Loucy (cell line): ENCODE measurements around the gene SEMA6A.

ENCODE experiments used
- EZH2phosphoT487 ChIP-seq: fragments of 200-600 bp; IDR thresholded peaks from 2 replicates; pipeline ENCODE4 v1.6.1; 2018; ENCODE audit warnings: antibody characterized with exemption, mild to moderate bottlenecking, moderate library complexity, borderline replicate concordance
- TF ChIP-seq, protein P1 (sequence below): fragments of 200-600 bp; sonication (generic); conservative IDR thresholded peaks from 2 replicates; pipeline ENCODE4 v1.5.1; 2014; ENCODE audit warnings: mild to moderate bottlenecking, antibody characterized with exemption, low read length

- TF ChIP-seq, protein P1, sequence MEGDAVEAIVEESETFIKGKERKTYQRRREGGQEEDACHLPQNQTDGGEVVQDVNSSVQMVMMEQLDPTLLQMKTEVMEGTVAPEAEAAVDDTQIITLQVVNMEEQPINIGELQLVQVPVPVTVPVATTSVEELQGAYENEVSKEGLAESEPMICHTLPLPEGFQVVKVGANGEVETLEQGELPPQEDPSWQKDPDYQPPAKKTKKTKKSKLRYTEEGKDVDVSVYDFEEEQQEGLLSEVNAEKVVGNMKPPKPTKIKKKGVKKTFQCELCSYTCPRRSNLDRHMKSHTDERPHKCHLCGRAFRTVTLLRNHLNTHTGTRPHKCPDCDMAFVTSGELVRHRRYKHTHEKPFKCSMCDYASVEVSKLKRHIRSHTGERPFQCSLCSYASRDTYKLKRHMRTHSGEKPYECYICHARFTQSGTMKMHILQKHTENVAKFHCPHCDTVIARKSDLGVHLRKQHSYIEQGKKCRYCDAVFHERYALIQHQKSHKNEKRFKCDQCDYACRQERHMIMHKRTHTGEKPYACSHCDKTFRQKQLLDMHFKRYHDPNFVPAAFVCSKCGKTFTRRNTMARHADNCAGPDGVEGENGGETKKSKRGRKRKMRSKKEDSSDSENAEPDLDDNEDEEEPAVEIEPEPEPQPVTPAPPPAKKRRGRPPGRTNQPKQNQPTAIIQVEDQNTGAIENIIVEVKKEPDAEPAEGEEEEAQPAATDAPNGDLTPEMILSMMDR, result no peak
- TF ChIP-seq EZH2phosphoT487, result no peak
These were observed 78.8 kb downstream of the SEMA6A start for GRCh38 chr5:116495786-116496357.
